MV-4-11 (cell line): ENCODE results near the gene LDB2.
"Not testable (repeated sequence)": the region's sequence is repeated elsewhere in the genome, so short reads cannot be mapped to it uniquely, and the experiment has no call there.

Experiments used
- DNase-seq: peaks from one replicate; lab custom pipeline; 2025; lab: John Stamatoyannopoulos, UW

LDB2 gene

GRCh38 chr4:16596267-16596666, 302.2 kb downstream of the LDB2 start:
- no peak for DNase-seq

DNA sequence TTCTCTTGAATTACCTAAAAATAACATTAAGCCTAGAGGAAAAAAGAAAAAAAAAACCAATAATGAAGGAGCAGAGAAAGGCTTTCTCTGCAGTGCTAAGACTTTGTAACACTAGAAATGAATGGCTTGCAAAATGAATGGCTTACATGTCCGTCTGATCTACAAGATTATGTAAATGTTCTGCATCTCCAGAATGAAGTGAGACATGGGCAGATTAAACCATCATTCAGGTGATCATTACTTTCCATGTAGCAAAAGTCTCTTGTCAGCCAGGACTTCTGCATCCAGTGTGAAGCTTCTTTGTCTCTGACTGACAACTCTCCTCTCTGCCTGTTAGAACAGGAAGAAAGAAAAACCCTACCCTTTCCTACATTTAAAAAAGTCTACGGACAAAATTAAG, 304.3 kb downstream of the LDB2 start:
- no peak for DNase-seq

DNA sequence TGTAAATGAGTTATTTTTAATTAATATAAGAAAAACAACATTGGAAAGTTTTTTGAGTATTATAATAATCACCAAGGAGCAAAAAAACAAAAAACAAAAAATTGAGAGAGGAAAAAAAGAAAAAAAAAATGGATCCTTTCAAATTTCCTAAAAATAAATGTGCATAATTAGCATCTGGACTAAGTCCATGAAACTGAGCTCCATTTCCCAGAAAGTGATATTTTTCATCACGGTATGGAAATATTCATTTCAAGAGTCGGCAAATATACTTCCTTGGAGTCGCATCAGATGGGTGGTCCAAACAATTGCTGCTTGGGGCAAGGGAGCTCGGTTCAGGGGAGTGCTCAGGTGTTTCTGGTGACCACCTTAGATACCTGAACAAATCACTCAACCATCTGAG, 305.1 kb downstream of the LDB2 start:
- DNase-seq, result no peak

- no peak for DNase-seq
These were observed 307.1 kb downstream of the LDB2 start for GRCh38 chr4:16591272-16591826.

GRCh38 chr4:16590797-16591196, 307.6 kb downstream of the LDB2 start:
- DNase-seq, result no peak

DNA sequence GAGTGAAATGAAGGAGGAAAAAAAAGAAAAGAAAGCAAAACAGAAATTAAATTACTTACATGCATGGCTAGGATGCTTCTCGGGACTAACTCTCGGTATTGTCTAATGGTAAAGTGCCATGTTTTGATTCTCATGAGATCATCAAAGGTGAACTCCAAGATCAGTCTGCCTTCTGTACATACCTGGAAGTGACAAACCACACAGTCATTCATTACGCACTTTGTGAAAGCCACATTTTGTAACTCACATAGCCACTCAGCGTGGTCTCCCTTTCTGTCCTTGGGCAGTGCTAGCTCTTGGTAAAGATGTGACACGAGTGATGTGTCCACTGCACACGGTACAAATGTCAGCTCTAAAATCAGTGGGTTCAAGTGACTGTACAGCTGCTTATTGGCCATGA, 309.8 kb downstream of the LDB2 start:
- no peak for DNase-seq

GRCh38 chr4:16588149-16588548, 310.3 kb downstream of the LDB2 start:
- no peak for DNase-seq

DNA sequence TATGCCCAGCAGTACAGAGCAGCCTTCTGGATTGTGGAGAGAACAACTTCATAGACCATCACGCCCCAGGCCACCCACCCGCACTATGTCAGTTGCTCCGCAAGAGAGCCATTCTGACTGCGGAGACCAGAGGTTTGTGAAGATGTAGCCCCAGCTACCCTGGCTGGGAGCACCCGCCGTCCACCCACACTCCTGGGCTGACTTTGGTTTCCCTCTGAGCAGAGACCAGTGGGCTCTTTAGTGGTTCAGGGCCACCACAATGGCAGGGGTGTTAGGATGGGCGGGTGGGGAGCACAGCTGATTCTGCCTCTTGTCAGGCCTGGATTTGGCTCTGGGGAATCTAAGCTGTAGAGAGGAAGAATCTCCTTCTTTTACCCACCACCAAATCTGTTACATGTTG, 313.4 kb downstream of the LDB2 start:
- no peak for DNase-seq

GRCh38 chr4:16583764-16584163, 314.7 kb downstream of the LDB2 start:
- DNase-seq, result no peak

GRCh38 chr4:16582526-16582925, 315.9 kb downstream of the LDB2 start:
- no peak for DNase-seq

DNA sequence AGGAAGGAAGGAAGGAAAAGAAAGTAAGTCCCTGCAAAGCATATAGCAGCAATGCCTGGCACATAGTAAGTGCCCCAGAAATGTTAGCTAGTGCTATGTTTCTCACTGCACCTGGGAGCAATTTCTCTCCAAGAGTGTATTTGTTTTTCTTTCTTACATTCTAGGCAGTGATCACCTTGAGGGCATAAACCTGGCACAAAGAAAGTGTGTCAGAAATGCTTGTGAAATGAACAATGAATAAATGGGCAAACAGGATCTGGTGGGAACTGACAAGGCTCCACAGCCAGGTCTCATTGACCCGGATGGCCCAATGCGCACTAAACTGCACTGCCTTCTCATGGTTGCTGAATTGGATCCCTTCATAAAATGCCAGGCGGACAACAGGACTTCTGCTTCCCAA, 316.4 kb downstream of the LDB2 start:
- DNase-seq, result no peak

DNA sequence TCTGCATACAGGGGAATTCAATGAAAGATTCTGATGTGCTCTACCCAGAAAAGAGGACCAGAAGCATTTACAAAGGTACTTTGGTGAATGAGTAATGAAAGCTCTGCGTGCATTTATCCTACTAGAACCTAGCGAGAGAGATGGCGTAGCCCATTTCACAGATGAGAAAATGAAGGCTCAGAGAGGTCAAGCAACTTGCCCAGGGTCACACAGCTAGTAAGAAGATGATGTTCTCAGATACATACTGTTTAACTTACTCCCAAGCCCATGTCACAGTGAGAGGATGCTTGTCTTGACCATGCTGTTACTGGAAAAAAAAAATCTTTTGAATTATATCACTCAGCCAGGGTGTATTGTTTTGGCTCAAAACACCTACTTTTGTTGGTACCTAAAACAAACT, 317.3 kb downstream of the LDB2 start:
- DNase-seq, result no peak

GRCh38 chr4:16580514-16580913, 317.9 kb downstream of the LDB2 start:
- DNase-seq, result no peak

DNA sequence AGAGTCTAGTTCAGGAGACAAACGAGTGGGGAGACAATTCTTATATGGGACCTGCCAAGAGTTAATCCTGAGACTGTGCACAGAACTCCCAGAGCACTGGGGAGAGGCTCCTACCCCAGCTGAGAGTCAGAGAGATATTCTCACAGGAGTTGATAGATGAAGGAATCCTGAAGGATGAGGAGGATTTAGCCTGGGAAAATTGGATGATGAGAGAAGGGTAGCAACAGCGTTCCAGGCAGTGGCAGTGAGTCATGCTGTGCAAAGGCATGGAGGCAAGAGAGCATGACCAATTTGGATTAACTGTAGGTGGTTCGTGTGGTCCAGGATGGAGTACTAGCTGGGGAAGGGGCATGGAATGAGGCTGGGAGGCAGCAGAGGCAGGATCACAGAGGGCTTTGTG, 318.6 kb downstream of the LDB2 start:
- no peak for DNase-seq

DNA sequence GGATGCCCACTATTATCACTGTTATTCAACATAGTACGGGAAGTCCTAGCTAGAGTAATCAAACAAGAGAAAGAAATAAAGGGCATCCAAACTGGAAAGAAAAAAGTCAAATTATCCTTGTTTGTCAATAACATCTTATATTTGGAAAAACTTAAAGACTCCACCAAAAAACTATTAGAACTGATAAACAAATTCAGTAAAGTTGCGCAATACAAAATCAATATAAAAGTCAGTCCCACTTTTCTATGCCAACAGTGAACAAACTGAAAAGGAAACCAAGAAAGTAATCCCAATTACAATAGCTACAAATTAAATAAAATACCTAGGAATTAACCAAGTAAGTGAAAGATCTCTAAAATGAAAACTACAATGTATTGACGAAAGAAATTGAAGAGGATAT, 321.3 kb downstream of the LDB2 start:
- no peak for DNase-seq

DNA sequence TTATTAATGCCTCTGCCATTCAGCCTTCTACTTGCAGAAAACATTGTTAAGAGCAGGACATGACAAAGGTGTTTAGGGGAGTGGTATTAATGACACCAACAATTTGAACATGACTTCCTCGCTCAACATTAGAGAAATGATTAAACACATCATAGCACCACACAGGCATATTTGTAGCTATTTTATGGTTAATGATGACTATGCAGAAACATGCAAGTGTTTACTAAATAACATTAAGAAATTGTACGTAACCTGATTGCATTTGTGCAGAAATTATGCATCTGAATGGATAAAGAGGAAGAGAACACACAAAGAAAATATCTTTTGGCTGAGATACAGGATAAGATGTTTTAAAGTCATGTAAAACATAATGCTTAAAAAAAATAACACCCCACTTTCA, 323.5 kb downstream of the LDB2 start:
- DNase-seq, result no peak

DNA sequence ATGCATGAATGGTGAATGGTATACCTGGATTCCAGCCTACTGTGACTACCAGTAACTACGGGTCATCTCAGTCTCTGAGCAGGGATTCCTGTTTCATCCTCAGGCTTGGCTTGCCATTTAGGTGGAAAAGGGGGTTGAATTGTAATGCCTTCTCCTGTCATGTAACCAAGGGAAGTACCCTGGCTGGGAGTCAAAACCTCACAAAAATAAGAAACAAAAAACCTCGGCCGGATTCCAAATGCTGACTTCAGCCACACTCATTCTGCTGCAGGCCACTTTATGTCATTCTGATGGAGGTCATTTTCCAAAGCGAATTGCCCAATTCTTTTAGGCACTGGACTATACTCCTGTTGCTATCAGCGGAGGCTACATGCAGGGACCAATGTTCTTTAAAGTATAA, 324.7 kb downstream of the LDB2 start:
- no peak for DNase-seq

DNA sequence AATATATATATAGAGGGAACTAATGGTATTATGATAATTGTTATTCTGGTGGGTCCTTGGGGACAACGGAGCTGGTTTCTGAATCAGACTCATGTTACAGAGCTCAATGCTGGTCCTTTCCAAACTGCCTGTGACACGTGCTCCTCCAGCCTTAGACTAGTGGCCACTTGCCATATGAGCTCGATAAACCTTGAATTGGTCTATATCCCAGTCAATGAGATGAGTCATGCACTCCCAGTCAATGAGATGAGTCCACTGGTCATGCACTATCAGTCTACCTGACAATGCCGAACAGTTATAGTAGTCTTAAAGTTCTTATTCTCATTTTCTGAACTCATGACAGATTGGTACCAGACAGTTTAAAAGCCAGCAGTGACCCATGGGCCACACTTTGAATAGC, 325.2 kb downstream of the LDB2 start:
- no peak for DNase-seq

- no peak for DNase-seq
These were observed 325.8 kb downstream of the LDB2 start for GRCh38 chr4:16572631-16573030.

GRCh38 chr4:16572161-16572560, 326.3 kb downstream of the LDB2 start:
- no peak for DNase-seq

DNA sequence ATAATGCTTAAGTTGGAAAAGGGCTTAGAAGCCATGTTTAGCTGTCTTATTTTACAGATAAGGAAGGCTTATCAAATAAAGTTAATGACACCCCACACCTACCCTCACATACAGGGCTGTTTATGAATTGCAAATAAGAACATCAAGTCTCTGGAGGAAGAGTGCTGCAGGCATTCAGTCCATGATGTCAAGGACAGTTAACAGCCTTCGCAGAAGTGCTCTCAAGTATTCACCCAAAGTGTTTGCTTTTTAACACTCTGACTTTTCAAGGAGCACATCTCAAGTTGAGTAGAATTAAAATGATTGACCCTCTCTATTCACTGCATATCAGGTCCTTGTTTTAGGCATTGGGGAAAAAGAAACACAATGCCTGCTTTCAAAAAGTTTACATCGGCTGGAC, 328.7 kb downstream of the LDB2 start:
- DNase-seq, result no peak

DNA sequence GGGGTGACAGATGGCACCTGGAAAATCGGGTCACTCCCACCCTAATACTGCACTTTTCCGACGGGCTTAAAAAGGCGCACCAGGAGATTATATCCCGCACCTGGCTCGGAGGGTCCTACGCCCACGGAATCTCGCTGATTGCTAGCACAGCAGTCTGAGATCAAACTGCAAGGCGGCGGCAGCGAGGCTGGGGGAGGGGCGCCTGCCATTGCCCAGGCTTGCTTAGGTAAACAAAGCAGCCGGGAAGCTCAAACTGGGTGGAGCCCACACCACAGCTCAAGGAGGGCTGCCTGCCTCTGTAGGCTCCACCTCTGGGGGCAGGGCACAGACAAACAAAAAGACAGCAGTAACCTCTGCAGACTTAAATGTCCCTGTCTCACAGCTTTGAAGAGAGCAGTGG, 341.1 kb downstream of the LDB2 start:
- not testable (repeated sequence) for DNase-seq

DNA sequence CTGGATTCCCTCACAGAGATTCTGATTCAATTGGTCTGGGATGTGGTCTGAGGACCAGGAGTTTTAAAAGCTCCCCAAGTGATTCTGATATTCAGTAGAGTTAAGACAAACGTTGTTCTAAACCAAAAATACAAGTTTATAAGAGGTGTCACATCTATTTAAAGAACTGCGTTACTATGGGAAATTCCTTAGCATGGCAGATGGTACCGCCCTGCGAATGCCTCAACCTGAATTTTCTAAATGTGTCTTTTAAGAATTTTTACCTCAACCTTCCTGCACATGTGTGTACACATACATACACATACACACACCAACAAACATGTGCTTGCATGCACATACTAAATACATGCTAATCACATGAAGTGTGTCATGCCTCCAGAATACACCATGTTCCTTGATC, 343.3 kb downstream of the LDB2 start:
- no peak for DNase-seq

DNA sequence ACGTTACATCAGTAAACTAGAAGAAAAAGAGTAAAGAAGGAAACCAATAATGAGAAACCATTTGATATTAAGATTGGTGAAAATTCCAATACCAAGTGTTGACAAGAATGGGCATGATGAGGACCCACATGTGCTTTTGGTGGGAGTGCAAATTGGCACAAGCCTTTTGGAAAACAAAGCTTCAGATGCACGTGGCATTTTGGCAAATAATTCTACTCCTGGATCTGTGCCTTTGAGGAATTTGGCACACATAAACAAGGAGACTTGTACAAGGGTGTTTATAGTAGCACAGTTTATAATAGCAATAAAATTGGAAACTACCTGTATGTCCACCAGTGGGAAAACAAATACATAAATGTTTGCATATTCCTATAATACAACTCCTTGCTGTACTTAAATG, 347.9 kb downstream of the LDB2 start:
- no peak for DNase-seq

GRCh38 chr4:16545656-16546055, 352.8 kb downstream of the LDB2 start:
- DNase-seq, result no peak
